ENCODE data around the gene TAOK3.
"Not testable (repeated sequence)": the region's sequence is repeated elsewhere in the genome, so short reads cannot be mapped to it uniquely, and the experiment has no call there.

Gene TAOK3

GRCh38 chr12:118137148-118137678, 235.5 kb downstream of the TAOK3 start:
- no peak for DNase-seq (ENCODE audit: low spot score)

DNA sequence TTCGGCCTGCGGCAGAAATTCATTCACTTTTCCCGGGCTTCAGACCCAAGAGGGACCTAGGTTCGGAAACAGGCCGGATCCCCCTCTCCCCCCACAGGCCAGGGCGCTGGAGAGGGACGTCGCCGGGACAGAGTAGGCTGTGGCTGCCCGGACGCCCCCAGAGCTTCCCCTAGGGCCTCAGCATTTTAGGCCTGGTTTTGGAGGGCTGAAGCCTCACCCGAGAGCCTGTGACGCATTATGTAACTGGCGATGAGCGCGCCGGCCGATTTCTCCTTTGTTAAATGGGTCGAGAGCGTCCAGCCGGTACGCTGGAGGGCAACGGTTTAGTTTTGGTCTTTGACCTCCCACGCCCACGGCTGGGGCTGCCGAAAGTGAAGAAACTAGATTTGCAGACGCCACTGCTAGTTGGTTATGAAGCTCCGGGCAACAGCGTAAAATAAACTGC, 236.1 kb downstream of the TAOK3 start:
- no peak for DNase-seq (ENCODE audit: low spot score)

- peak; percentile 86 for DNase-seq (ENCODE audit: low spot score)
These were observed 236.7 kb downstream of the TAOK3 start, which contains the start of gene PEBP1 for GRCh38 chr12:118135788-118136558. Gene PEBP1, plus strand, starts transcription at chr12:118136124. Its CDS starts 86 bp downstream, at chr12:118136210.

DNA sequence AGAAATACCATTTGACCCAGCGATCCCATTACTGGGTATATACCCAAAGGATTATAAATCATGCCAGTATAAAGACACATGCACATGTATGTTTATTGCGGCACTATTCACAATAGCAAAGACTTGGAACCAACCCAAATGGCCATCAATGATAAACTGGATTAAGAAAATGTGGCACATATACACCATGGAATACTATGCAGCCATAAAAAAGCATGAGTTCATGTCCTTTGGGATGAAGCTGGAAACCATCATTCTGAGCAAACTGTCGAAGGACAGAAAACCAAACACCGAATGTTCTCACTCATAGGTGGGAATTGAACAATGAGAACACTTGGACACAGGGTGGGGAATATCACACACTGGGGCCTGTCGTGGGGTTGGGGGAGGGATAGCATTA, 243.3 kb downstream of the TAOK3 start:
- DNase-seq (ENCODE audit: low spot score), result not testable (repeated sequence)

GRCh38 chr12:118127867-118128266, 244.8 kb downstream of the TAOK3 start:
- DNase-seq (ENCODE audit: low spot score), result no peak

- DNase-seq (ENCODE audit: low spot score), result no peak
These were observed 246.5 kb downstream of the TAOK3 start for GRCh38 chr12:118126119-118126757.

GRCh38 chr12:118125743-118126118, 247.0 kb downstream of the TAOK3 start:
- no peak for DNase-seq (ENCODE audit: low spot score)

GRCh38 chr12:118124333-118124874, 248.3 kb downstream of the TAOK3 start:
- DNase-seq (ENCODE audit: low spot score), result no peak

- no peak for DNase-seq (ENCODE audit: low spot score)
These were observed 250.4 kb downstream of the TAOK3 start for GRCh38 chr12:118122264-118122663.

- DNase-seq (ENCODE audit: low spot score), result peak; percentile 61
These were observed 251.9 kb downstream of the TAOK3 start for GRCh38 chr12:118120579-118121363.

- DNase-seq (ENCODE audit: low spot score), result no peak
These were observed 253.2 kb downstream of the TAOK3 start for GRCh38 chr12:118119449-118119879.

DNA sequence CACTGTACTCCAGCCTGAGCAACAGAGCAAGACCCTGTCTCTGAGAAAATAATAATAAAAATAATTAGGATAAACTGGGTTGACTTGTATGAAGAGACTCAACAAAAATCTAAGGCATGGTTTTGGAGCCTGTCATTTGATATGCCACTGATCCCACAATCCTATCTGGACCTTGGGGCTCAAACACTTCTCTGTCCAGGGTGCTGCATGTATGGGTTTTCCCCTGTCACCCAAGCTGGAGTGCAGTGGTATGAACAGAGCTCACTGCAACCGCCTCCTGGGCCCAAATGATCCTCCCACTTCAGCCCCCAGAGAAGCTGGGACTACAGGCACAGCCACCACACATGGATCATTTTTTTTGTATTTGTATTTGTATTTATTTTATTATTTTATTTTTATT, 263.6 kb downstream of the TAOK3 start:
- DNase-seq (ENCODE audit: low spot score), result no peak

DNA sequence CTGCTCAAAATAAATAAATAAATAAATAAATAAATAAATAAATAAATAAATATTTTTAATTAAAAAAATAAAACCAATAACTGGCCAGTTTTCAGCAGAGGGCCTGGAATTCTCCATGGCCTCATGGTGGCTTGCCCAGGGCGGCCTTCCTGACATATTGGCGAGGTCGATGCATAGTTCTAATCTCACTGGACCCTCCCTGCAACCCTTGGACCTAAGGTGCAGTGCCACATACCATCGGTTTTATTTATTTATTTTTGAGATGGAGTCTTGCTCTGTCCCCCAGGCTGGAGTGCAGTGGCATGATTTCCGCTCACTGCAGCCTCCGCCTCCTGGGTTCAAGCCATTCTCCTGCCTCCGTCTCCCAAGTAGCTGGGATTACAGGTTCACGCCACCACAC, 265.0 kb downstream of the TAOK3 start:
- no peak for DNase-seq (ENCODE audit: low spot score)

- no peak for DNase-seq (ENCODE audit: low spot score)
These were observed 265.7 kb downstream of the TAOK3 start for GRCh38 chr12:118107011-118107410.

GRCh38 chr12:118103601-118104382, 268.9 kb downstream of the TAOK3 start, which contains the start of gene VSIG10:
Gene VSIG10, minus strand, starts transcription at chr12:118104011. Its CDS starts 340 bp downstream, at chr12:118103671.
- peak; percentile 72 for DNase-seq (ENCODE audit: low spot score)

DNA sequence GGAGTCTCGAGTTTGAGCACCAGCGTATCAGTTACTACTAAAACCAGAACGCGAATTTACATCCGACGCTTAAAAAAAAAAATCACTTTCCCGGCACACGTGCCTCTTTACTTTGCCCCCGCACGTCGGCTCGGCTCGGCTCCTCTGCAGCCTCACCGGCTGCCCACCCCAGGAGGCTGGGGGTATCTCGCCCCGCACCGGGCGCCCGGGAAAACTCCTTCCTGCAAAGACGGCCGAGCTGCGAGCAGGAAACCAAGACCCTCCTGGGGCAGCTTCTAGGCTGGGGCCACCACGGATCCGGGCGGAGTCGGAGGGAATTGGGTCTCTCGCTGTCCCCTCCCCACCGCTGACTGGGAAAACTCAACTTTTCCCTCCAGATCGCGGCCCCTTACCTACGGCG, 269.5 kb downstream of the TAOK3 start:
- DNase-seq (ENCODE audit: low spot score), result no peak

DNA sequence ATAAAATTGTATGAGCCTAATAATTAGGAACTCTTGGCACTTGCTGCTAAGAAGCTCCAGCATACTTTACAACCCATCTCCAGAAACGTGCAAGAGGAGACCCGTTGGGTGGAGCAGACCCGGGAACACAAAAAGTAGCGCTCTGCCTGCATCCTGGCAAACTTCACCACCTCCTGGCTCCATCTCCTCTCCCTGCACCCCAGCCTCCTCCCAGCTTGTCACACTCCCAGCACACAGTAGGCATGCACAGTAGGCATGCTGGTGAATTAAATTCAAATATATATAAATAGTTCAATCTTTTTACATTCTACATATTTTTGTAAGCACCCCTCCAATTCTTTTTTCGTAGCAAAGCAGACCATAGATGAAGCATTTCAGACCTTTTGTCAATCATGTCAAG, 270.1 kb downstream of the TAOK3 start:
- no peak for DNase-seq (ENCODE audit: low spot score)

GRCh38 chr12:118102070-118102469, 270.6 kb downstream of the TAOK3 start:
- no peak for DNase-seq (ENCODE audit: low spot score)

- DNase-seq (ENCODE audit: low spot score), result no peak
These were observed 271.7 kb downstream of the TAOK3 start for GRCh38 chr12:118101051-118101450.

Data from HuH-7 (cell line).